A673 (cell line): ENCODE data around the gene CDX1. TPM values are rescaled to one million over a fixed set of nuclear protein-coding genes. Genes with fewer than 3 reads are reported as not detected.

Experiments
- BruUV-seq: library from RNA; stranded (reverse); fragments of 400-500 nt; replicated peaks from 2 replicates; lab custom pipeline; 2021; lab: Mats Ljungman, UMichigan
- CTCF ChIA-PET: fragments of 300-600 bp; sonication (Branson Sonifier 250); formaldehyde crosslinking; loops from one replicate; lab custom pipeline; 2022; ENCODE audit warnings: antibody characterized with exemption; lab: Charles Lee
- POLR2A ChIA-PET: fragments of 300-600 bp; sonication (Branson Sonifier 250); formaldehyde crosslinking; loops from one replicate; lab custom pipeline; 2022; ENCODE audit warnings: antibody characterized with exemption; ENCODE audit not compliant: low non-redundant PET; lab: Charles Lee
- DNase-seq: peaks from one replicate; pipeline ENCODE4 v3.0.0-alpha.2; 2015; ENCODE audit warnings: low spot score
- H3K27ac ChIP-seq: fragments of 200-600 bp; sonication (generic); 2 replicates; pipeline ENCODE4 v1.5.1; 2016; ENCODE audit warnings: mixed run types, low read depth, mild to moderate bottlenecking, mixed read lengths, antibody characterized with exemption, low read length; ENCODE audit not compliant: poor library complexity, severe bottlenecking
- H3K27me3 ChIP-seq: fragments of 200-600 bp; sonication (generic); replicated peaks from 2 replicates; pipeline ENCODE4 v1.6.1; 2017; ENCODE audit warnings: mixed run types, low read depth, mild to moderate bottlenecking, mixed read lengths, antibody characterized with exemption, low read length; ENCODE audit not compliant: insufficient read depth, poor library complexity
- H3K36me3 ChIP-seq: fragments of 200-600 bp; sonication (generic); 2 replicates; pipeline ENCODE4 v1.6.1; 2016; ENCODE audit warnings: mixed run types, mild to moderate bottlenecking, mixed read lengths, antibody characterized with exemption, low read length; ENCODE audit not compliant: insufficient read depth, poor library complexity, severe bottlenecking
- H3K4me1 ChIP-seq: fragments of 200-600 bp; sonication (generic); 2 replicates; pipeline ENCODE4 v1.6.1; 2017; ENCODE audit warnings: mixed run types, mild to moderate bottlenecking, mixed read lengths, antibody characterized with exemption, low read length; ENCODE audit not compliant: insufficient read depth, poor library complexity, severe bottlenecking
- H3K4me3 ChIP-seq: fragments of 200-600 bp; sonication (generic); 2 replicates; pipeline ENCODE4 v1.5.1; 2016; ENCODE audit warnings: low read depth, mixed run types, mild to moderate bottlenecking, mixed read lengths, low read length; ENCODE audit not compliant: poor library complexity, severe bottlenecking
- H3K9me3 ChIP-seq: fragments of 200-600 bp; sonication (generic); 2 replicates; pipeline ENCODE4 v1.6.1; 2016; ENCODE audit warnings: mixed run types, low read depth, mild to moderate bottlenecking, mixed read lengths, antibody characterized with exemption, low read length; ENCODE audit not compliant: poor library complexity, severe bottlenecking
- EZH2 ChIP-seq: fragments of 200-600 bp; sonication (generic); IDR thresholded peaks from 2 replicates; pipeline ENCODE4 v1.6.1; 2017; ENCODE audit warnings: borderline replicate concordance, low read depth, mild to moderate bottlenecking, mixed read lengths, antibody characterized with exemption, low read length; ENCODE audit not compliant: poor library complexity, severe bottlenecking
- intact Hi-C: fragments of 100-400 bp; cut with micrococcal nuclease; formaldehyde crosslinking; loops from one replicate; pipeline ENCODE4 v1.10.0; 2022; ENCODE audit not compliant: unreplicated experiment
- total RNA-seq: library from RNA; stranded (reverse); gene quantifications from 2 replicates; pipeline ENCODE4 v1.2.3, GENCODE V29; 2021
- TF ChIP-seq, protein P1 (sequence below): fragments of 300-800, 200-600 bp; sonication (generic); conservative IDR thresholded peaks from 2 replicates; pipeline ENCODE4 v1.5.1; 2017; ENCODE audit warnings: low read depth, mild to moderate bottlenecking, antibody characterized with exemption, low read length, moderate library complexity, mixed read lengths

The CDX1 gene
- total RNA-seq, 1 experiment from 2014 or later: not detected

DNA sequence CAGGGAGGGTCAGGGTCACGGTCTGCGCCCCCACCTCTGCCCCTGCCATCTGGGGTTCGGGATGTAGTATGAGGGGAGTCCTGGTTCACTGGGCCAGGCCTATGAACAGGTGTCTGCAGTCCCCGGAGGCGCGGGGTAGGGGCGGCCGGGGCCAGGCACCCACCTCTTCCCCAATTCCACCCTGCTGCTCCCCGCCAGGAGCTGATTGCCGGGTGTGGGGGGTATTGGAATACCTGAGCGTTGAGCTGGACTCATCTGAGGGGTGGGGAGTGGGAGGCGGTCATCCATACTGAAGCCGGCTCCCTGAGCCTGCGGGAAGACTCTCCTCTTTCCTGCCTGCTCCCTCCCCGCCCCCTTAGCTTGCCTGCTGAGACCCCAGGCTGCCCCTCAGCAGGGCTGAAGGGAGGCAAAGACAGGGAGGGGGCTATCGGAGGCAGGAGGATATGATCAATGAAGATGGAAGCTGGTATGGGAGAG, 24.0 kb downstream of the CDX1 start:
- H3K27me3 ChIP-seq: peaks cover 38% of the 10 kb centered on the region
- H3K9me3 ChIP-seq: no peaks in the 10 kb centered on the region
- ChIA-PET POLR2A (no interaction called here), CTCF (no interaction called here)
- no peaks in the 10 kb centered on the region for H3K36me3 ChIP-seq
- H3K27ac ChIP-seq: no peak overlapping the region
- DNase-seq: no peak
- H3K4me3 ChIP-seq: no peak overlapping the region
- no TSS peak for BruUV-seq
- no peaks in the 10 kb centered on the region for H3K4me1 ChIP-seq
- no peak for TF ChIP-seq EZH2
- TF ChIP-seq, protein P1, sequence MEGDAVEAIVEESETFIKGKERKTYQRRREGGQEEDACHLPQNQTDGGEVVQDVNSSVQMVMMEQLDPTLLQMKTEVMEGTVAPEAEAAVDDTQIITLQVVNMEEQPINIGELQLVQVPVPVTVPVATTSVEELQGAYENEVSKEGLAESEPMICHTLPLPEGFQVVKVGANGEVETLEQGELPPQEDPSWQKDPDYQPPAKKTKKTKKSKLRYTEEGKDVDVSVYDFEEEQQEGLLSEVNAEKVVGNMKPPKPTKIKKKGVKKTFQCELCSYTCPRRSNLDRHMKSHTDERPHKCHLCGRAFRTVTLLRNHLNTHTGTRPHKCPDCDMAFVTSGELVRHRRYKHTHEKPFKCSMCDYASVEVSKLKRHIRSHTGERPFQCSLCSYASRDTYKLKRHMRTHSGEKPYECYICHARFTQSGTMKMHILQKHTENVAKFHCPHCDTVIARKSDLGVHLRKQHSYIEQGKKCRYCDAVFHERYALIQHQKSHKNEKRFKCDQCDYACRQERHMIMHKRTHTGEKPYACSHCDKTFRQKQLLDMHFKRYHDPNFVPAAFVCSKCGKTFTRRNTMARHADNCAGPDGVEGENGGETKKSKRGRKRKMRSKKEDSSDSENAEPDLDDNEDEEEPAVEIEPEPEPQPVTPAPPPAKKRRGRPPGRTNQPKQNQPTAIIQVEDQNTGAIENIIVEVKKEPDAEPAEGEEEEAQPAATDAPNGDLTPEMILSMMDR: no peak
- intact Hi-C loops: no loop called here

- Histone ChIP-seq H3K27me3 (peaks cover 38% of the 10 kb centered on the region), H3K36me3 (no peaks in the 10 kb centered on the region), H3K27ac (no peak overlapping the region), H3K4me3 (no peak overlapping the region), H3K4me1 (no peaks in the 10 kb centered on the region), H3K9me3 (no peaks in the 10 kb centered on the region)
- TF ChIP-seq, protein P1: no peak
- TF ChIP-seq EZH2: no peak
- DNase-seq: no peak
- no TSS peak for BruUV-seq
- ChIA-PET POLR2A (no interaction called here), CTCF (no interaction called here)
- intact Hi-C loops: no loop called here
These were observed 24.4 kb downstream of the CDX1 start for GRCh38 chr5:150190987-150191386.

- TF ChIP-seq, protein P1: no peak
- TF ChIP-seq EZH2: no peak
- no peak overlapping the region for H3K27ac ChIP-seq
- no peaks in the 10 kb centered on the region for H3K9me3 ChIP-seq
- CTCF ChIA-PET: interaction anchor here (1.4 kb wide), 1 partner anchor 17 kb away, joined by 4 read pairs; no protein-coding TSS in a partner anchor
- DNase-seq: no peak
- intact Hi-C loops: no loop called here
- POLR2A ChIA-PET: no interaction called here
- peaks cover 38% of the 10 kb centered on the region for H3K27me3 ChIP-seq
- no peaks in the 10 kb centered on the region for H3K36me3 ChIP-seq
- BruUV-seq: no TSS peak
- no peaks in the 10 kb centered on the region for H3K4me1 ChIP-seq
- no peak overlapping the region for H3K4me3 ChIP-seq
These were observed 25.9 kb downstream of the CDX1 start for GRCh38 chr5:150192462-150192861.
